Fibroblast of villous mesenchyme (primary cell): ENCODE measurements around the gene IER2. TPM values are rescaled to one million over a fixed set of nuclear protein-coding genes. Genes with fewer than 3 reads are reported as not detected.

ENCODE experiments used
- DNase-seq: peaks from one replicate; pipeline ENCODE4 v3.0.0-alpha.2; 2010; ENCODE audit warnings: low read depth
- H3K4me3 ChIP-seq: 2 replicates; pipeline ENCODE4 v1.5.1; 2011; ENCODE audit warnings: low read depth, mild to moderate bottlenecking, low read length
- CTCF ChIP-seq: IDR thresholded peaks from 2 replicates; pipeline ENCODE4 v1.5.1; 2012; ENCODE audit warnings: low read depth, mild to moderate bottlenecking, low read length; ENCODE audit not compliant: insufficient read depth
- total RNA-seq: library from RNA; depleted of rRNA; stranded (reverse); fragments of >200 nt; gene quantifications from 2 replicates; pipeline ENCODE4 v1.2.3, GENCODE V29; 2012

IER2 gene
- total RNA-seq, 1 donor: 22.0 TPM

GRCh38 chr19:13120031-13120430 lies 30.2 kb upstream of the IER2 start:
- peak overlapping the region; percentile 92 for H3K4me3 ChIP-seq
- TF ChIP-seq CTCF: no peak
- no peak for DNase-seq

DNA sequence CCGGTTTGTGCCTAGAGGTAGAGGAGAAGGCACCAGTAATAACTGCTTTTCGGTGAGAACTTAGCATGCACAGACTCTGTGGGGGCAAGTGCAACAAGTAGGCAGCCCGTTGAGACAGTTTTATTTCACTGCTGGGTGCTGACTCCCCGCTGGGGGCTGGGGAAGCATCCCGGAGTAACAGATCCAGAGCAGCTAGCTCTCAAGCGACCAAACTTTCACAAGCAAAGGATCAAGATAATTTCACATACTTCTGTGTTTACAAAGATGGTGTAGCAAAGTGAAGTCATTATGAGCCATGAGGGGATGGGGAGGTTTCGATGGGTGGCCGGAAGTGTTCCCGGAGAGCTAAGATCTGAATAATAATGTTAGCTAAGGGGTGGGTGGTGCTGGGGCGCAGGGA lies 29.4 kb upstream of the IER2 start:
- peak overlapping the region; percentile 13 for H3K4me3 ChIP-seq
- DNase-seq: peak; percentile 84
- no peak for TF ChIP-seq CTCF

GRCh38 chr19:13121551-13122274 lies 28.5 kb upstream of the IER2 start:
- TF ChIP-seq CTCF: no peak
- no peak overlapping the region for H3K4me3 ChIP-seq
- DNase-seq: no peak

GRCh38 chr19:13122275-13122878 lies 27.8 kb upstream of the IER2 start:
- no peak overlapping the region for H3K4me3 ChIP-seq
- DNase-seq: peak; percentile 42
- TF ChIP-seq CTCF: no peak

- DNase-seq: no peak
- TF ChIP-seq CTCF: no peak
- H3K4me3 ChIP-seq: no peak overlapping the region
Measured at GRCh38 chr19:13122980-13123957, 26.9 kb upstream of the IER2 start.

DNA sequence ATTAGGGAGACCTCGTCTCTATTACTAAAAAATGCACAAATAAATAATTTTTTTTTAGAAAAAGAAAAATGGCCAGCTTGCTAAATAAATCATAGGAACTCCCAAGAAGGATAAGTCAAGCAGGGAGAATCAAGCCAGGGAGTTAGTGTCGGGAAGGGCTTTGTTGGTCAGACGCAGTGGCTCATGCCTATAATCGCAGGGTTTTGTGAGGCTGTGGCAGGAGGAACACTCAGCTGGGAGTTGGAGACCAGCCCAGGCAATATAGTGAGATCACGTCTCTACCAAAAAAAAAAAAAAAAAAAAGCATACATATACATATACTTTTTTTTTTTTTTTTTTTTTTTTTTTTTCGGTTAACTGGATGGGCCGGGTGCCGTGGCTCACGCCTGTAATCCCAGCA lies 23.2 kb upstream of the IER2 start:
- no peak overlapping the region for H3K4me3 ChIP-seq
- no peak for TF ChIP-seq CTCF
- DNase-seq: no peak
